ENCODE measurements around the gene CRIP1.

The CRIP1 gene, protein sequence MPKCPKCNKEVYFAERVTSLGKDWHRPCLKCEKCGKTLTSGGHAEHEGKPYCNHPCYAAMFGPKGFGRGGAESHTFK

GRCh38 chr14:105486163-105486973, at the start of gene CRIP1:
Gene CRIP1, plus strand, starts transcription at chr14:105486886. Its CDS starts 374 bp downstream, at chr14:105487260.
- TF ChIP-seq GATA3 (IDR thresholded peaks at IDR 0.05; ENCODE audit: low read depth, low read length): no peak
- no peak for TF ChIP-seq GATA2 (IDR thresholded peaks at IDR 0.05; ENCODE audit: low read depth, low read length)

- TF ChIP-seq GATA2 (IDR thresholded peaks at IDR 0.05; ENCODE audit: low read depth, low read length): no peak
Measured at GRCh38 chr14:105436891-105437722, 49.6 kb upstream of the CRIP1 start.

- TF ChIP-seq GATA2 (IDR thresholded peaks at IDR 0.05; ENCODE audit: low read depth, low read length) (no peak), GATA3 (IDR thresholded peaks at IDR 0.05; ENCODE audit: low read depth, low read length) (no peak)
Measured at GRCh38 chr14:105437723-105438500, 48.8 kb upstream of the CRIP1 start.

- no peak for TF ChIP-seq GATA3 (IDR thresholded peaks at IDR 0.05; ENCODE audit: low read depth, low read length)
- no peak for TF ChIP-seq GATA2 (IDR thresholded peaks at IDR 0.05; ENCODE audit: low read depth, low read length)
Measured at GRCh38 chr14:105439179-105439578, 47.5 kb upstream of the CRIP1 start.

DNA sequence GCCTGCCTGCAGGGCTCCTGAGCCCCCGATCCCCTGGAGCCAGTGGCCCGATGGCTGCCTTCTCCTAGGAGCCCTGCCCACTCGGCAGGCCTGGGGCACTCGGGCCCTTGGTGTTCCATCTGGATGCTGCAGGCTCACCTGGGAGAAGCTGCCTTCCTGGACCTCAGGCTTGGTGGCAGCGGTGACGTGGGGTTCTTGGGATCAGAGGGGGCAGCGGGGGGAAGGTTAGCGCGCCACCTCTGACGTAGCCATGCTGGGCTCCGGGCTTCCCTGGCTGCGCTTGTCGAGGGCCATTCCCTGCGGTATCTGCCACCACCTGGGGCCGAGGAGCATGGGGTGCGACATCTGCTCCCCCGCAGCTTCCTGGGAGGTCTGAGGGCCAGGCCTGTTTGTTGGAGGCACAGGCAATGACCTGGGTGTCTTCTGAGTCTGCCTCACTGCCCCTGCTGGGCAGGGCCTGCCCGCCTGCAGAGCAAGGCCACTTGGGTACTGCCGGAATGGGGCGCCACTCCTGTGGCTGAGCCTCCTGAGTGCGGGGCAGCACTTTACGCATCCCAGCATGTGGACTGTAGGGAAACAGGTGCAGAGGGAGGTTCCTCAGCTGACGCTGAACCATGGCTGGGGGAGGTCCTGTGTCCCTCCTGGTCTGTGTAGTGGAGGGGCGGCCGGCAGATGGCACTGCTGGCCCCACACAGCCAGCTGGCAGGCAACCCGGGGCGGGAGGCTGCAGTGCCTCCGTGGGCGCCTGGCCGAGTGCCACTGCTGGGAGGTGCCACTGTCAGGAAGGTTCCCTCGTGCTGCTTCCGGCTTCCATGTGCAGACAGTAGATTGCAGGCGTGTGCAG, 46.8 kb upstream of the CRIP1 start:
- no peak for TF ChIP-seq GATA3 (IDR thresholded peaks at IDR 0.05; ENCODE audit: low read depth, low read length)
- no peak for TF ChIP-seq GATA2 (IDR thresholded peaks at IDR 0.05; ENCODE audit: low read depth, low read length)

GRCh38 chr14:105440554-105440900, 46.2 kb upstream of the CRIP1 start:
- TF ChIP-seq GATA2 (IDR thresholded peaks at IDR 0.05; ENCODE audit: low read depth, low read length) (no peak), GATA3 (IDR thresholded peaks at IDR 0.05; ENCODE audit: low read depth, low read length) (no peak)

DNA sequence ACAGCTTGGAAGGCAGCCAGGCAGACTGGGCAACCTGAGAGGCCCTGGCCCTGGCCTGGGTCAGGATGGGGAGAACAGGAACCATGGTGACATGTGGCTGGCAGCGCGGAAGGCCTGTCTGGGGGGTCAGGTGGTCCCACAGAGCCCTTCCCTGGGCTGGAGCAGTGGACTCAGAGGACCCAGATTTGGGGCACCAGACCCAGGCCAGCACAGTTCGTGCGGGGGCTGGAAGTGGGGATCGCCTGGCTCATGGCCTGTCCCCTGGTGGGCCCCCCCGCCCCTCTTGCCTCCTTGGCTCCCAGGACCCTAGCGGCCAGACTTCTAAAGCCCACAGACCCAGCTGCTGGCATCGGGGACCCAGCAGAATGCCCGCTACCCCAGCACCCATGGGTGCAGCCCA, 45.7 kb upstream of the CRIP1 start:
- TF ChIP-seq GATA2 (IDR thresholded peaks at IDR 0.05; ENCODE audit: low read depth, low read length) (no peak), GATA3 (IDR thresholded peaks at IDR 0.05; ENCODE audit: low read depth, low read length) (no peak)

GRCh38 chr14:105442125-105442524, 44.6 kb upstream of the CRIP1 start:
- no peak for TF ChIP-seq GATA2 (IDR thresholded peaks at IDR 0.05; ENCODE audit: low read depth, low read length)
- TF ChIP-seq GATA3 (IDR thresholded peaks at IDR 0.05; ENCODE audit: low read depth, low read length): no peak

DNA sequence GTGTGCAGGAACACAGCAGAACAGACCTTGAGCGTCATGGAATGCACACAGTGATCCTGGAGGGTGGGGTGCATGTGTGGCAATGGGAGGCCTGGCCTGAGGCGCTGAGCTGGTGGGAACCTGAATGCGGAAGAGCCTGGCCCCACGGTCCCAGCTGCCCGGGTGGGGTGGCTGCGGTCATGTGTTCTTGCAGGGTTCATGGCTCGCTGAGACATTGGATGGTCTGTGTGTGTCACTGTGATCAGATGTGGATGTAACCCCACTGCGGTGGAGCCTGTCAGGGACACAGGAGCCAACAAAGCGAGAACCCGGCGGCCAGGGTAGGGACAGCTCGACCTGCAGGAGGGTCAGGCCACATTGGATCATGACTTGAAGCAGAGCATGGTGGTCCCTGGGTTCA, 43.9 kb upstream of the CRIP1 start:
- TF ChIP-seq GATA3 (IDR thresholded peaks at IDR 0.05; ENCODE audit: low read depth, low read length) (no peak), GATA2 (IDR thresholded peaks at IDR 0.05; ENCODE audit: low read depth, low read length) (no peak)

GRCh38 chr14:105444859-105445258, 41.8 kb upstream of the CRIP1 start:
- TF ChIP-seq GATA3 (IDR thresholded peaks at IDR 0.05; ENCODE audit: low read depth, low read length) (no peak), GATA2 (IDR thresholded peaks at IDR 0.05; ENCODE audit: low read depth, low read length) (no peak)

DNA sequence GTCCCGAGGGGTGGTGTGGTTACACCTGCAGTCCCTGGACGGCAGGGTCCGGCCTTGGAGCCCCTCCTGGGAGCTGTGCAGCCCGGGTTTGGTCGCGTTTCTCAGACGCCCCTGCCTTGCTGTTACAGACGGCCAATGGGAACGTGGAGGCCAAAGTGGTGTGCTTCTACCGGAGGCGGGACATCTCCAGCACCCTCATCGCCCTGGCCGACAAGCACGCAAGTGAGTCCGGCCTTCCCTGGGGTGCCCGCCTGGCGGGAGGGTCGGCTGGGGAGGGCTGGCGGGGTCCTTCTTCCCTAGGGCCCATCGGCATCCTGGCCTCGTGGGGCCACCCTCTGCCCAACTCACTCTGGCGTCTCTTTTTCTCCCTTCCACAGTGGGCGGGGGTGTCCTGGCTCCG, 41.4 kb upstream of the CRIP1 start:
- TF ChIP-seq GATA2 (IDR thresholded peaks at IDR 0.05; ENCODE audit: low read depth, low read length) (no peak), GATA3 (IDR thresholded peaks at IDR 0.05; ENCODE audit: low read depth, low read length) (no peak)

GRCh38 chr14:105445901-105446845, 40.5 kb upstream of the CRIP1 start:
- TF ChIP-seq GATA3 (IDR thresholded peaks at IDR 0.05; ENCODE audit: low read depth, low read length) (no peak), GATA2 (IDR thresholded peaks at IDR 0.05; ENCODE audit: low read depth, low read length) (no peak)
